GM12865 (cell line): ENCODE results near the gene GCNT1.

ENCODE experiments used
- DNase-seq: peaks from one replicate; pipeline ENCODE4 v3.0.0; 2010; ENCODE audit warnings: low read depth
- H3K4me3 ChIP-seq: 2 replicates; pipeline ENCODE4 v1.5.1; 2011; ENCODE audit warnings: mild to moderate bottlenecking, low read depth, low read length, control low read depth
- CTCF ChIP-seq: IDR thresholded peaks from 2 replicates; pipeline ENCODE4 v1.5.1; 2011; ENCODE audit warnings: low read length, control low read depth, low read depth, inconsistent platforms; ENCODE audit not compliant: insufficient read depth; ENCODE audit errors: missing control alignments

Gene GCNT1

GRCh38 chr9:76500061-76500460 is 41.1 kb downstream of the GCNT1 start:
- no peak for TF ChIP-seq CTCF
- H3K4me3 ChIP-seq = no peak overlapping the region
- no peak for DNase-seq

GRCh38 chr9:76502746-76503145 is 43.8 kb downstream of the GCNT1 start:
- TF ChIP-seq CTCF = no peak
- no peak for DNase-seq
- no peak overlapping the region for H3K4me3 ChIP-seq

- no peak overlapping the region for H3K4me3 ChIP-seq
- TF ChIP-seq CTCF = no peak
- no peak for DNase-seq
Observed at GRCh38 chr9:76510041-76510440, 51.1 kb downstream of the GCNT1 start.

- no peak overlapping the region for H3K4me3 ChIP-seq
- no peak for DNase-seq
- TF ChIP-seq CTCF = no peak
Observed at GRCh38 chr9:76510446-76510845, 51.5 kb downstream of the GCNT1 start.

GRCh38 chr9:76512826-76513225 is 53.8 kb downstream of the GCNT1 start:
- no peak for DNase-seq
- no peak overlapping the region for H3K4me3 ChIP-seq
- TF ChIP-seq CTCF = no peak

GRCh38 chr9:76516350-76516749 is 57.4 kb downstream of the GCNT1 start:
- no peak for DNase-seq
- no peak for TF ChIP-seq CTCF
- no peak overlapping the region for H3K4me3 ChIP-seq

- no peak for TF ChIP-seq CTCF
Observed at GRCh38 chr9:76516871-76517270, 57.9 kb downstream of the GCNT1 start.

More at GRCh38 chr9:76516871-76517270, 57.9 kb downstream of the GCNT1 start:
- no peak for DNase-seq
- H3K4me3 ChIP-seq = no peak overlapping the region
